ENCODE measurements around the gene CATSPER1. TPM values are rescaled to one million over a fixed set of nuclear protein-coding genes. Genes with fewer than 3 reads are reported as not detected.

Gene CATSPER1
- total RNA-seq, 1 experiment from 2014 or later = 2.4 TPM

- Histone ChIP-seq H3K4me2 (ENCODE audit: low read length) (peak overlapping the region; percentile 36), H3K4me1 (ENCODE audit: control insufficient read depth in 1 of 2, insufficient read depth in 2 of 2, low read length in 2 of 2) (peaks cover 51 to 90% of the 10 kb centered on the region in 2 experiments), H3K27me3 (ENCODE audit: insufficient read depth, low read length) (no peaks in the 10 kb centered on the region), H3K36me3 (ENCODE audit: control insufficient read depth in 1 of 2, insufficient read depth in 2 of 2, low read length in 2 of 2) (peaks cover 11 to 24% of the 10 kb centered on the region in 2 experiments), H3K4me3 (replicated peaks in 1 of 2; ENCODE audit: low read depth in 1 of 2, low read length in 2 of 2) (no peak overlapping the region), H3K79me2 (ENCODE audit: insufficient read depth, low read length) (peaks cover 25% of the 10 kb centered on the region), H3K9ac (ENCODE audit: low read length) (peak overlapping the region; percentile 11; the same call in 1 of the 2 replicates), H4K20me1 (ENCODE audit: insufficient read depth) (no peaks in the 10 kb centered on the region), H3K27ac (ENCODE audit: low read depth, low read length) (peak overlapping the region; percentile 46), H3K9me3 (ENCODE audit: control insufficient read depth in 1 of 2, insufficient read depth in 1 of 2, low read depth in 1 of 2, low read length in 2 of 2) (no peaks in the 10 kb centered on the region), H2AFZ (ENCODE audit: low read depth, low read length, poor library complexity, severe bottlenecking) (no peak overlapping the region), H3K9me2 (ENCODE audit: insufficient read depth) (no peaks in the 10 kb centered on the region)
- ChIA-PET POLR2A (interaction anchor here (1.1 kb wide), 1 partner anchor 118 kb away, joined by 4 read pairs; the partner anchor contains the start of gene CCDC85B), RAD21 (ENCODE audit: low non-redundant PET in 1 of 2, low total read pairs in 2 of 2, uncharacterized antibody in 2 of 2, unreplicated experiment in 2 of 2) (no interaction called here), CTCF (interaction anchor here (0.6 to 1.3 kb wide), 2 partner anchors 15 to 148 kb away, joined by 3 to 5 read pairs; partner anchors contain the start of gene MUS81)
- TF ChIP-seq SRF (IDR thresholded peaks at IDR 0.05; ENCODE audit: low read depth) = no peak
- no peak for TF ChIP-seq ATF3 (IDR thresholded peaks at IDR 0.05)
- TF ChIP-seq ELF1 (IDR thresholded peaks at IDR 0.05; ENCODE audit: borderline replicate concordance, low read depth) = no peak
- TF ChIP-seq, protein P1, sequence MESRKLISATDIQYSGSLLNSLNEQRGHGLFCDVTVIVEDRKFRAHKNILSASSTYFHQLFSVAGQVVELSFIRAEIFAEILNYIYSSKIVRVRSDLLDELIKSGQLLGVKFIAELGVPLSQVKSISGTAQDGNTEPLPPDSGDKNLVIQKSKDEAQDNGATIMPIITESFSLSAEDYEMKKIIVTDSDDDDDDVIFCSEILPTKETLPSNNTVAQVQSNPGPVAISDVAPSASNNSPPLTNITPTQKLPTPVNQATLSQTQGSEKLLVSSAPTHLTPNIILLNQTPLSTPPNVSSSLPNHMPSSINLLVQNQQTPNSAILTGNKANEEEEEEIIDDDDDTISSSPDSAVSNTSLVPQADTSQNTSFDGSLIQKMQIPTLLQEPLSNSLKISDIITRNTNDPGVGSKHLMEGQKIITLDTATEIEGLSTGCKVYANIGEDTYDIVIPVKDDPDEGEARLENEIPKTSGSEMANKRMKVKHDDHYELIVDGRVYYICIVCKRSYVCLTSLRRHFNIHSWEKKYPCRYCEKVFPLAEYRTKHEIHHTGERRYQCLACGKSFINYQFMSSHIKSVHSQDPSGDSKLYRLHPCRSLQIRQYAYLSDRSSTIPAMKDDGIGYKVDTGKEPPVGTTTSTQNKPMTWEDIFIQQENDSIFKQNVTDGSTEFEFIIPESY (IDR thresholded peaks at IDR 0.05; ENCODE audit: extremely low read depth, insufficient replicate concordance, low read length) = no peak
- TF ChIP-seq EGR1 (IDR thresholded peaks at IDR 0.05; ENCODE audit: low read depth) = no peak
- no peak for TF ChIP-seq SP1 (IDR thresholded peaks at IDR 0.05; ENCODE audit: low read depth)
- no peak for TF ChIP-seq ZNF274 (IDR thresholded peaks at IDR 0.05; ENCODE audit: low read depth, low read length)
- TF ChIP-seq POLR2AphosphoS5 (IDR thresholded peaks at IDR 0.05; ENCODE audit: low read depth, low read length) = no peak
- TF ChIP-seq, protein P2, sequence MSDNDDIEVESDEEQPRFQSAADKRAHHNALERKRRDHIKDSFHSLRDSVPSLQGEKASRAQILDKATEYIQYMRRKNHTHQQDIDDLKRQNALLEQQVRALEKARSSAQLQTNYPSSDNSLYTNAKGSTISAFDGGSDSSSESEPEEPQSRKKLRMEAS (IDR thresholded peaks at IDR 0.05) = no peak
- DNase-seq (ENCODE audit: low read depth, low spot score) (no peak), ATAC-seq (no peak)
- intact Hi-C loops (cut with micrococcal nuclease) = no loop called here
- BruUV-seq (replicated peaks) = no TSS peak
Measured at GRCh38 chr11:66008095-66008467, 18.2 kb downstream of the CATSPER1 start.

Data from HCT116 (cell line).